Heart right ventricle (tissue), 16 donors: ENCODE results near the gene SPDEF. TPM values are rescaled to one million over a fixed set of nuclear protein-coding genes. Genes with fewer than 3 reads are reported as not detected.

ENCODE experiments used
- ATAC-seq, 8 donors: fragments of 200-7000 bp; cut with Tn5 transposase; one replicate each; pipeline ENCODE4 v1.9.1; 2020; ENCODE audit warnings: mild to moderate bottlenecking in 8 of 8, moderate library complexity in 8 of 8, moderate number of reproducible peaks in 1 of 8
- DNase-seq, 2 donors: peaks; one replicate each; pipeline ENCODE4 v3.0.0-alpha.2; 2020
- H3K27ac ChIP-seq, 10 donors: fragments of 200-600 bp; sonication (generic) in 2 of 10; one replicate each; pipeline versions ENCODE4 v1.5.0 to v1.8.0; 2020 to 2022; ENCODE audit warnings: mild to moderate bottlenecking in 3 of 10
- H3K27me3 ChIP-seq, 7 donors: fragments of 200-600 bp; one replicate each; pipeline ENCODE4 v1.8.0; 2021 to 2022; ENCODE audit warnings: mild to moderate bottlenecking in 2 of 7
- H3K36me3 ChIP-seq, 9 donors: fragments of 200-600 bp; sonication (generic) in 1 of 9; one replicate each; pipeline versions ENCODE4 v1.5.0 to v1.8.0; 2020 to 2022; ENCODE audit warnings: mild to moderate bottlenecking in 2 of 9
- H3K4me1 ChIP-seq, 9 donors: fragments of 200-600 bp; sonication (generic) in 1 of 9; one replicate each; pipeline versions ENCODE4 v1.5.0 to v1.8.0; 2020 to 2022; ENCODE audit warnings: mild to moderate bottlenecking in 4 of 9
- H3K4me3 ChIP-seq, 10 donors: fragments of 200-600 bp; sonication (generic) in 2 of 10; one replicate each; pipeline versions ENCODE4 v1.5.0 to v1.8.0; 2020 to 2022; ENCODE audit warnings: mild to moderate bottlenecking in 7 of 10, moderate library complexity in 2 of 10
- H3K9me3 ChIP-seq, 11 donors: fragments of 200-600 bp in 10 of 11; sonication (generic) in 2 of 11; one replicate each; pipeline versions ENCODE4 v1.5.0 to v1.8.0; 2013 to 2022; ENCODE audit warnings: mild to moderate bottlenecking in 2 of 11, control low read depth in 1 of 11, moderate library complexity in 1 of 11
- whole genome bisulfite sequencing, 2 donors: extraction: QIAGEN DNeasy Blood & Tissue Kit; methylation state at CpG; one replicate each; pipeline ENCODE4 v1.1.7; 2013; ENCODE audit warnings: inconsistent platforms in 1 of 2; 5-methylcytosine and 5-hydroxymethylcytosine counted together
- intact Hi-C, 10 donors: fragments of 100-400 bp; cut with DNase I; formaldehyde crosslinking; loops; one replicate each; pipeline versions ENCODE4 v1.11.1 to v1.14.2; 2022
- polyA plus RNA-seq, 2 donors: library from polyadenylated mRNA; stranded (reverse); fragments of 200-250 nt; gene quantifications; one replicate each; pipeline ENCODE4 v1.2.3, GENCODE V29; 2013
- total RNA-seq, 10 donors: library from RNA; stranded (reverse); fragmentation: NEBNext Ultra II Directional in 3 of 10; extraction: Animal tissue kit (Norgen Biotek cat#: 25700) in 3 of 10; gene quantifications; one replicate each; pipeline versions ENCODE4 v1.2.1 to v1.2.4, GENCODE V29; 2021 to 2023
- TF ChIP-seq, protein P1 (sequence below), 9 donors: fragments of 200-600 bp; sonication (generic) in 2 of 9; IDR thresholded peaks; one replicate each; pipeline versions ENCODE4 v1.5.0 to v1.8.0; 2021 to 2022; ENCODE audit warnings: antibody characterized with exemption in 9 of 9, mild to moderate bottlenecking in 5 of 9, moderate library complexity in 1 of 9
- donor health status: Arrhythmogenic right ventricular cardiomyopathy.
- donor health status: ischemic (EF 13 %, LVEDD 7.1; RV severe dilation, severe dysfunction).
- donor health status: healthy with polysubstance abuse.
- donor health status: DM: no; HTN: yes; CAD: no.
- donor health status: DM: no; HTN: no; CAD: no.
- donor health status: ischemic (EF 25% LVEDD 6.9; RV normal size, moderate dysfunction).
- donor health status: ischemic (EF 25% LVEDD 5.7; RV mildly dilated, moderate dysfunction).
- donor health status: healthy.
- donor health status: DM: yes; HTN: yes; CAD: no.
- donor health status: Ischemic cardiomyopathy.
- donor health status: ischemic (EF 35%, LVEDD 5.7; RV mildly dilated, moderate dysfunction).
- donor health status: nonischemic (EF 11% LVEDD 7.7; RV severe dilation, severe dysfunction).
- donor health status: DM: yes; HTN: yes; CAD: no.
- donor health status: PGD.
- donor health status: ischemic (EF 29% LVEDD 5.4; RV normal size, mild dysfunction).
- donor health status: nonischemic (EF 23%, LVEDD 6.1; RV moderate dilation, normal function).

The SPDEF gene
- total and polyA plus RNA-seq, 12 donors: 0.15 to 0.60 (median 0.22) TPM; not detected in 2

DNA sequence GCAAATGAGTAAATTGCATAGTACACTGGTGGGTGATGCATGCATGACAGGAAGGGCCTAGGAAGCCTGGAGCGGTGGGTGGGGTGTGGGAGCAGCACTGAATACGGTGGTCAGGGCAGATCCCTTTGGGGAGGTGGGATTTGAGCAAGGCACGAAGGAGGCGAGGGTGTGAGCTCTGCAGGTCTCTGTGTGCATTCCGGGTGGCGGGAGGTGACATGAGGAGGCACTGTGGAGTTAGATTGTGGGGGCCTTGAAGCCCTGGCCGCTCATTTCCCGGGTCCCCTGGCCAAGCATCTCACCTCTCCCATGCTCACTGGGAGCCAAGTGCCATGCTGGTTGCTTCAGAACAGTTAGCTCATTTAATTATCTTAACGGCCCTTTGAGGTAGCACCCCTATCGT is 6.2 kb upstream of the SPDEF start:
- H3K27me3 ChIP-seq: peaks cover 0 to 33% (median 4%) of the 10 kb centered on the region in 7 donors
- no peak overlapping the region for H3K4me3 ChIP-seq
- DNase-seq (no peak), ATAC-seq (no peak)
- peaks cover 0 to 5% (median 0%) of the 10 kb centered on the region in 9 donors for H3K4me1 ChIP-seq
- H3K36me3 ChIP-seq: no peaks in the 10 kb centered on the region
- peaks cover 0 to 10% (median 0%) of the 10 kb centered on the region in 11 donors for H3K9me3 ChIP-seq
- 77 to 84% methylated on average over 10 of the region's 10 CpGs for WGBS, 2 donors
- no peak overlapping the region for H3K27ac ChIP-seq
- TF ChIP-seq, protein P1, sequence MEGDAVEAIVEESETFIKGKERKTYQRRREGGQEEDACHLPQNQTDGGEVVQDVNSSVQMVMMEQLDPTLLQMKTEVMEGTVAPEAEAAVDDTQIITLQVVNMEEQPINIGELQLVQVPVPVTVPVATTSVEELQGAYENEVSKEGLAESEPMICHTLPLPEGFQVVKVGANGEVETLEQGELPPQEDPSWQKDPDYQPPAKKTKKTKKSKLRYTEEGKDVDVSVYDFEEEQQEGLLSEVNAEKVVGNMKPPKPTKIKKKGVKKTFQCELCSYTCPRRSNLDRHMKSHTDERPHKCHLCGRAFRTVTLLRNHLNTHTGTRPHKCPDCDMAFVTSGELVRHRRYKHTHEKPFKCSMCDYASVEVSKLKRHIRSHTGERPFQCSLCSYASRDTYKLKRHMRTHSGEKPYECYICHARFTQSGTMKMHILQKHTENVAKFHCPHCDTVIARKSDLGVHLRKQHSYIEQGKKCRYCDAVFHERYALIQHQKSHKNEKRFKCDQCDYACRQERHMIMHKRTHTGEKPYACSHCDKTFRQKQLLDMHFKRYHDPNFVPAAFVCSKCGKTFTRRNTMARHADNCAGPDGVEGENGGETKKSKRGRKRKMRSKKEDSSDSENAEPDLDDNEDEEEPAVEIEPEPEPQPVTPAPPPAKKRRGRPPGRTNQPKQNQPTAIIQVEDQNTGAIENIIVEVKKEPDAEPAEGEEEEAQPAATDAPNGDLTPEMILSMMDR (IDR thresholded peaks at IDR 0.05): no peak
- intact Hi-C loops: no loop called here

DNA sequence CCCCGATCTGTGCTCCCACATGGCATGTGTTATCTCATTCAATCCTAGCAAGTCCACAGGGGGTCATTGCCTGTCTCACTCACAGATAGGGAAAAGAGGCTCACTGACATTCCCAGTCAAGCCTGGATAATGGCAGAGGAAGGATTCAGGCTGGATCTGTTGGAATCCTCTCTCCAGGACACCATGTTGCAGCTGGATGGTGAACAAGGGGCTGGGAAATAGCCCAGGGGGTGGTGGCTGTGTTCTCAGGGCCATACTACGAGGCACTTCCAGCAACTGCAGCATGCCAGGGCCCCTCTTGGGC is 5.0 kb upstream of the SPDEF start:
- ATAC-seq: no peak
- Histone ChIP-seq H3K27ac (no peak overlapping the region), H3K9me3 (peaks cover 0 to 10% (median 0%) of the 10 kb centered on the region in 11 donors), H3K27me3 (peaks cover 0 to 31% (median 4%) of the 10 kb centered on the region in 7 donors), H3K4me3 (no peak overlapping the region), H3K4me1 (peaks cover 0 to 5% (median 0%) of the 10 kb centered on the region in 9 donors), H3K36me3 (no peaks in the 10 kb centered on the region)
- WGBS, 2 donors: 88 to 98% methylated on average over 2 of the region's 2 CpGs
- intact Hi-C loops: no loop called here
- TF ChIP-seq, protein P1 (IDR thresholded peaks at IDR 0.05): no peak
- no peak for DNase-seq

DNA sequence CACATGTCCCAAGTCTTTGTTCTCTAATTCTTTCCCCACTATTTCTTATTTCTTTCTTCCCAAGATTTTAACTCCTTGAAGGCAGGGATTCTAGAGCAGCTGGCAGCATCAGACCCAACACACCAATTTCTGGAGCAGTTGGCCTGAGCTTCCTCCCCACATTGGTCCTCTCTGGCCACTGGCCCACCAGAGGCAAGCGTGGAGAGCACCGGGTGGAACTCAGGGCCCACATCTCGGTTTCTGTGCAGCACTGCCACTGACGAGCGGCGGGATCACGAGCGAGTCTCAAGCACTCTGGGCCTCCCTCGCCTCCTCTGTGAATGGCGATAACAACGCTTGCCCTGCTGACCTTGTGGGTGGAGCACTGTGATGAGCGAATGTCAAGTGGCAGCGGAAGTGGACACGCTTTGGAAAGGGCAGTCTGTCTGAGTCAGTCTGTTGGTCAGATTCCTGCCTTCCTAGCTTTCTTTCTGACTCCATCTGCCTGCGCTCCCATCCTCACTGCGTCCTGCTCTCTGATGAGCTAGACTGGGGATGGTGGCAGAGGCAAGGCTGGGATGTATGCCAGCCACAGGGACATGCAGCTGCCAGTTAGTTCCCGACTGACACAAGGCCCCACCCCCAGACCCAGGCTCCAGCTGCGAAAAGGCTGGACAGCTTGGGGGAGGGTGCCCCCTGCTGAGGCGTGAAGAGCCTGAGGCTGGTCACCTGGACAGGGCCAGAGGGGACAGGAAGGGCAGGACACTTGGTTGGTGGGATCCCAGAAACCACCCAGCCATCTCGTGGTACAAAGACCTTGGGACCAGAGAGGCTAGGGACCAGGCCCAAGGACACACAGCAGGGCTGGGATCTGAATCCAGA is 4.5 kb upstream of the SPDEF start:
- 34 to 40% methylated on average over 20 of the region's 20 CpGs for WGBS, 2 donors
- TF ChIP-seq, protein P1 (IDR thresholded peaks at IDR 0.05): no peak
- Histone ChIP-seq H3K36me3 (no peaks in the 10 kb centered on the region), H3K4me3 (no peak overlapping the region), H3K4me1 (peaks cover 0 to 5% (median 0%) of the 10 kb centered on the region in 9 donors), H3K27me3 (peaks cover 0 to 25% (median under 1%) of the 10 kb centered on the region in 7 donors), H3K27ac (peak overlapping the region in 1 of 10 donors; percentile 46), H3K9me3 (peaks cover 0 to 10% (median 0%) of the 10 kb centered on the region in 11 donors)
- intact Hi-C loops: no loop called here
- no peak for DNase-seq
- peak in 5 of 8 donors; percentile 12 to 75 (median 56) for ATAC-seq

GRCh38 chr6:34559651-34560365 is 3.7 kb upstream of the SPDEF start:
- peak overlapping the region in 1 of 10 donors; percentile 46 for H3K27ac ChIP-seq
- 64 to 78% methylated on average over 10 of the region's 10 CpGs for WGBS, 2 donors
- ATAC-seq (peak in 2 of 8 donors; percentile 14 to 17), DNase-seq (no peak)
- H3K36me3 ChIP-seq: no peaks in the 10 kb centered on the region
- H3K4me1 ChIP-seq: peaks cover 0 to 5% (median 0%) of the 10 kb centered on the region in 9 donors
- H3K27me3 ChIP-seq: peaks cover 0 to 17% (median 0%) of the 10 kb centered on the region in 7 donors
- intact Hi-C loops: no loop called here
- no peak overlapping the region for H3K4me3 ChIP-seq
- TF ChIP-seq, protein P1 (IDR thresholded peaks at IDR 0.05): no peak
- peaks cover 0 to 10% (median 0%) of the 10 kb centered on the region in 11 donors for H3K9me3 ChIP-seq
